CD4-positive, alpha-beta T cell (primary cell): ENCODE measurements around the gene ITGA6. TPM values are rescaled to one million over a fixed set of nuclear protein-coding genes. Genes with fewer than 3 reads are reported as not detected.
A peak's percentile ranks its signal among the peaks of the same experiment; 100 is the strongest.

Source experiments
- ATAC-seq: fragments of 200-7000 bp; cut with Tn5 transposase; one replicate; pipeline ENCODE4 v1.10.0; 2022; ENCODE audit warnings: mild to moderate bottlenecking; ENCODE audit not compliant: poor library complexity
- CTCF ChIA-PET: fragments of 350-600 bp; sonication (Branson Sonifier 250); formaldehyde crosslinking; loops from one replicate; lab custom pipeline; 2021; ENCODE audit warnings: antibody characterized with exemption, inconsistent platforms; lab: Charles Lee
- POLR2A ChIA-PET: fragments of 350-600 bp; sonication (Branson Sonifier 250); formaldehyde crosslinking; loops from one replicate; lab custom pipeline; 2021; ENCODE audit warnings: antibody characterized with exemption, inconsistent platforms; lab: Charles Lee
- DNase-seq, 14 experiments: peaks; one replicate each; pipeline ENCODE4 v3.0.0-alpha.2; 2013 to 2020; ENCODE audit warnings: mixed read lengths in 2 of 14
- H3K27ac ChIP-seq, 2 donors: one replicate each; pipeline versions ENCODE4 v1.5.1 to v1.7.0; 2013; ENCODE audit warnings: low read length in 2 of 2, low read depth in 1 of 2, mild to moderate bottlenecking in 1 of 2
- H3K27me3 ChIP-seq, 2 experiments: 1 replicate in 1 of 2; 2 replicates in 1 of 2; pipeline versions ENCODE4 v1.6.1 to v1.7.0; 2013; ENCODE audit warnings: low read length in 2 of 2, control low read depth in 1 of 2, mild to moderate bottlenecking in 1 of 2, moderate library complexity in 1 of 2; ENCODE audit not compliant: insufficient read depth in 2 of 2, control insufficient read depth in 1 of 2
- H3K36me3 ChIP-seq: one replicate; pipeline ENCODE4 v1.6.1; 2013; ENCODE audit warnings: low read length, control low read depth; ENCODE audit not compliant: insufficient read depth
- H3K4me1 ChIP-seq: one replicate; pipeline ENCODE4 v1.6.1; 2013; ENCODE audit warnings: low read length, control low read depth; ENCODE audit not compliant: insufficient read depth
- H3K4me3 ChIP-seq: one replicate; pipeline ENCODE4 v1.5.1; 2013; ENCODE audit warnings: mild to moderate bottlenecking, low read length, moderate library complexity
- H3K9me3 ChIP-seq, 2 experiments: 1 replicate in 1 of 2; 2 replicates in 1 of 2; pipeline versions ENCODE4 v1.6.1 to v1.7.0; 2013; ENCODE audit warnings: low read length in 2 of 2, mild to moderate bottlenecking in 2 of 2, control low read depth in 1 of 2, moderate library complexity in 1 of 2; ENCODE audit not compliant: control insufficient read depth in 1 of 2, insufficient read depth in 1 of 2
- H3K27ac Mint-ChIP-seq: one replicate; pipeline ENCODE4 v1.8.0; 2020; ENCODE audit warnings: mixed read lengths
- H3K27me3 Mint-ChIP-seq: one replicate; pipeline ENCODE4 v1.8.0; 2021; ENCODE audit warnings: mixed read lengths
- H3K36me3 Mint-ChIP-seq: one replicate; pipeline ENCODE4 v1.8.0; 2021; ENCODE audit warnings: low read depth, mixed read lengths
- H3K4me1 Mint-ChIP-seq: one replicate; pipeline ENCODE4 v1.8.0; 2021; ENCODE audit warnings: low read depth, mixed read lengths
- H3K4me3 Mint-ChIP-seq: one replicate; pipeline ENCODE4 v1.8.0; 2020; ENCODE audit warnings: mild to moderate bottlenecking, mixed read lengths
- H3K9me3 Mint-ChIP-seq: one replicate; pipeline ENCODE4 v1.8.0; 2020; ENCODE audit warnings: mixed read lengths
- intact Hi-C, 2 experiments: fragments of 100-400 bp; cut with DNase I in 1 of 2; cut with micrococcal nuclease in 1 of 2; formaldehyde crosslinking; loops; one replicate each; pipeline versions ENCODE4 v1.15.1 to v1.9.0; 2023 to 2025; cut with DNase I, micrococcal nuclease
- total RNA-seq, 174 experiments: library from RNA in 2 of 174; stranded (reverse) in 2 of 174; gene quantifications; one replicate each; pipeline ENCODE4 v1.2.3 and lab custom pipeline; 2021 to 2026
- TF ChIP-seq, protein P1 (sequence below): fragments of 200-600 bp; IDR thresholded peaks from one replicate; pipeline ENCODE4 v1.8.0; 2022; ENCODE audit warnings: antibody characterized with exemption, mild to moderate bottlenecking

ITGA6 gene
- total RNA-seq, 2 experiments from 2014 or later, result 53.5 to 58.0 TPM

DNA sequence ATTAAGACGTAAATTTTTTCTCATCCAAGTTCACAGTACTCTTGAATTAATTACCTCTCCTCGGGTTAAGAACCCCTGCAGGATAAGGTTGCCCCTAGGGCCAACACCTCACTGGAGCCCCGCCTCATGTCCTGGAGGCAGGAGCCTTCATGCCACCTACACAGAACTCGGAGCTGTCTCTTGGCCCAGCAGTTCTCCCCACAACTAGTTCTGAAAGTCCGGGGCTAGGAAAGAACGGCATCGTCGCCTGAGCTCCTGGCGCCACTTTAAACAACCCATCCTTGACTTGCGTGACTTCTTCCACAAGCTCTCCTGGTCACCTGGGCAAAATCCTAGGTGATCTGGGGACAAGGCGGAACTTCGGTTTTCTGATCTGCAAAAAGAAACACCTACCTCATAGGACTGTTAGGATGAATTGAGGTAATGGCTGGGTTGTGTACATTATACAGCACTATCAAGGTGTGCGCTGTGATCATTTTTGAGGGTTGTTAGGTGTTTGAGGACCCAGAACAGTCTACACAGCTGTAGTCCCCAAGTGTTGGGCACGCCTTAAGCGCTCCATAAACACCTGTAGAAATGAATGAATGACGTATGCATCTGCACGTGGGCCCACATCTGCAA is 641 bp upstream of the ITGA6 start:
- no peaks in the 10 kb centered on the region for H3K9me3 Mint-ChIP-seq
- POLR2A ChIA-PET, result interaction anchor here (0.6 to 22.8 kb wide), 15 partner anchors 8 to 245 kb away, joined by 3 to 482 read pairs (median 6); no protein-coding TSS in a partner anchor
- H3K27me3 ChIP-seq, result no peaks in the 10 kb centered on the region
- CTCF ChIA-PET, result interaction anchor here (1.1 to 14.8 kb wide), 7 partner anchors 10 to 300 kb away, joined by 3 to 282 read pairs (median 6); no protein-coding TSS in a partner anchor
- DNase-seq (no peak), ATAC-seq (no peak)
- H3K27me3 Mint-ChIP-seq, result no peaks in the 10 kb centered on the region
- H3K36me3 ChIP-seq, result no peaks in the 10 kb centered on the region
- H3K4me1 ChIP-seq, result peaks cover 47% of the 10 kb centered on the region
- intact Hi-C loops, result loop anchor here in 1 of 2 experiments (5.0 kb wide), 2 partner anchors 126 to 509 kb away; no protein-coding TSS in a partner anchor
- peak overlapping the region; percentile 78 for H3K4me3 ChIP-seq
- H3K9me3 ChIP-seq, result no peaks in the 10 kb centered on the region
- peak overlapping the region; percentile 89 for H3K27ac Mint-ChIP-seq
- peaks cover 14% of the 10 kb centered on the region for H3K36me3 Mint-ChIP-seq
- TF ChIP-seq, protein P1, sequence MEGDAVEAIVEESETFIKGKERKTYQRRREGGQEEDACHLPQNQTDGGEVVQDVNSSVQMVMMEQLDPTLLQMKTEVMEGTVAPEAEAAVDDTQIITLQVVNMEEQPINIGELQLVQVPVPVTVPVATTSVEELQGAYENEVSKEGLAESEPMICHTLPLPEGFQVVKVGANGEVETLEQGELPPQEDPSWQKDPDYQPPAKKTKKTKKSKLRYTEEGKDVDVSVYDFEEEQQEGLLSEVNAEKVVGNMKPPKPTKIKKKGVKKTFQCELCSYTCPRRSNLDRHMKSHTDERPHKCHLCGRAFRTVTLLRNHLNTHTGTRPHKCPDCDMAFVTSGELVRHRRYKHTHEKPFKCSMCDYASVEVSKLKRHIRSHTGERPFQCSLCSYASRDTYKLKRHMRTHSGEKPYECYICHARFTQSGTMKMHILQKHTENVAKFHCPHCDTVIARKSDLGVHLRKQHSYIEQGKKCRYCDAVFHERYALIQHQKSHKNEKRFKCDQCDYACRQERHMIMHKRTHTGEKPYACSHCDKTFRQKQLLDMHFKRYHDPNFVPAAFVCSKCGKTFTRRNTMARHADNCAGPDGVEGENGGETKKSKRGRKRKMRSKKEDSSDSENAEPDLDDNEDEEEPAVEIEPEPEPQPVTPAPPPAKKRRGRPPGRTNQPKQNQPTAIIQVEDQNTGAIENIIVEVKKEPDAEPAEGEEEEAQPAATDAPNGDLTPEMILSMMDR, result no peak
- peak overlapping the region; percentile 88 for H3K4me3 Mint-ChIP-seq
- H3K27ac ChIP-seq, result peak overlapping the region; percentile 13 to 74
- H3K4me1 Mint-ChIP-seq, result peaks cover 47% of the 10 kb centered on the region

- Histone ChIP-seq H3K9me3 (no peaks in the 10 kb centered on the region), H3K27me3 (no peaks in the 10 kb centered on the region), H3K4me1 (peaks cover 58% of the 10 kb centered on the region), H3K4me3 (peak overlapping the region; percentile 78), H3K36me3 (no peaks in the 10 kb centered on the region), H3K27ac (peak overlapping the region; percentile 10 to 74)
- ATAC-seq, result peak; percentile 43
- TF ChIP-seq, protein P1, result peak; percentile 51
- Mint-ChIP-seq H3K4me3 (peak overlapping the region; percentile 93), H3K4me1 (peaks cover 37% of the 10 kb centered on the region), H3K27me3 (no peaks in the 10 kb centered on the region), H3K9me3 (no peaks in the 10 kb centered on the region), H3K27ac (no peak overlapping the region), H3K36me3 (peaks cover 18% of the 10 kb centered on the region)
- CTCF ChIA-PET, result interaction anchor here (1.0 to 14.8 kb wide), 8 partner anchors 8 to 46 kb away, joined by 3 to 282 read pairs (median 6); no protein-coding TSS in a partner anchor
- POLR2A ChIA-PET, result interaction anchor here (0.8 to 22.8 kb wide), 14 partner anchors 8 to 193 kb away, joined by 3 to 482 read pairs (median 6); no protein-coding TSS in a partner anchor
- peak; percentile 51 to 86 (median 68) for DNase-seq
- intact Hi-C loops, result loop anchor here (1.0 to 5.0 kb wide), 5 partner anchors 15 to 511 kb away; no protein-coding TSS in a partner anchor
These were observed 825 bp downstream of the ITGA6 start for GRCh38 chr2:172427990-172428831.

GRCh38 chr2:172428832-172429210 is 1.4 kb downstream of the ITGA6 start:
- Histone ChIP-seq H3K4me1 (peaks cover 61% of the 10 kb centered on the region), H3K27me3 (no peaks in the 10 kb centered on the region), H3K4me3 (peak overlapping the region; percentile 78), H3K9me3 (no peaks in the 10 kb centered on the region), H3K36me3 (no peaks in the 10 kb centered on the region), H3K27ac (peak overlapping the region; percentile 24 to 74)
- Mint-ChIP-seq H3K4me1 (peaks cover 32% of the 10 kb centered on the region), H3K27me3 (no peaks in the 10 kb centered on the region), H3K4me3 (peak overlapping the region; percentile 93), H3K9me3 (no peaks in the 10 kb centered on the region), H3K36me3 (peaks cover 18% of the 10 kb centered on the region), H3K27ac (no peak overlapping the region)
- ChIA-PET POLR2A (interaction anchor here (0.6 to 22.8 kb wide), 9 partner anchors 12 to 273 kb away, joined by 3 to 482 read pairs (median 3); no protein-coding TSS in a partner anchor), CTCF (interaction anchor here (2.8 to 14.8 kb wide), 3 partner anchors 12 to 33 kb away, joined by 11 to 282 read pairs (median 64); no protein-coding TSS in a partner anchor)
- TF ChIP-seq, protein P1, result no peak
- intact Hi-C loops, result loop anchor here (1.0 to 5.0 kb wide), 5 partner anchors 14 to 512 kb away; no protein-coding TSS in a partner anchor
- DNase-seq (no peak), ATAC-seq (no peak)
